K562 (cell line): ENCODE results near the gene VAMP8. TPM values are rescaled to one million over a fixed set of nuclear protein-coding genes. Genes with fewer than 3 reads are reported as not detected.

Experiments used
- ATAC-seq: fragments of 200-7000 bp; cut with Tn5 transposase; 3 replicates; pipeline ENCODE4 v1.9.1; 2020; ENCODE audit warnings: moderate library complexity
- BruUV-seq: library from RNA; stranded (reverse); fragments of 400-500 nt; replicated peaks from 2 replicates; lab custom pipeline; 2021; lab: Mats Ljungman, UMichigan
- CTCF ChIA-PET: fragments of 300-600 bp; formaldehyde crosslinking; extraction: SDS; loops from one replicate; lab custom pipeline; 2021; ENCODE audit warnings: low intra/inter-chr PET ratio; lab: Yijun Ruan, JAX
- POLR2A ChIA-PET: fragments of 300-600, 350-650 bp; sonication (Branson Sonifier 250); formaldehyde crosslinking; extraction: SDS; loops from one replicate; lab custom pipeline; 2021; ENCODE audit warnings: antibody characterized with exemption, inconsistent platforms; lab: Yijun Ruan, JAX
- DNase-seq, 4 experiments: peaks; one replicate each; pipeline versions ENCODE4 v3.0.0 to v3.0.0-alpha.2; 2011 to 2018; ENCODE audit warnings: low spot score in 3 of 4, mixed read lengths in 3 of 4; ENCODE audit errors: extremely low read depth in 1 of 4
- FAIRE-seq: peaks from 2 replicates; lab custom pipeline; 2011; peaks lifted over from hg19 to GRCh38; lab: Jason Lieb, UNC
- H2AFZ ChIP-seq: 2 replicates; pipeline ENCODE4 v1.6.0; 2011; ENCODE audit warnings: low read depth, low read length, control low read depth, inconsistent platforms
- H3K27ac ChIP-seq: fragments of 200-600 bp; 3 replicates; pipeline ENCODE4 v1.8.0; 2011; ENCODE audit warnings: low read depth, mild to moderate bottlenecking, control low read depth, inconsistent platforms, low read length, moderate library complexity, mixed read lengths; ENCODE audit errors: extremely low read depth
- H3K27me3 ChIP-seq, 2 experiments: fragments of 300-600 bp in 1 of 2; 2 replicates in 1 of 2; 3 replicates in 1 of 2; pipeline versions ENCODE4 v1.6.0 to v1.8.0; 2011; ENCODE audit warnings: inconsistent platforms in 2 of 2, low read length in 2 of 2, mild to moderate bottlenecking in 1 of 2, mixed read lengths in 1 of 2, moderate library complexity in 1 of 2; ENCODE audit not compliant: control insufficient read depth in 2 of 2, insufficient read depth in 2 of 2
- H3K36me3 ChIP-seq: fragments of 300-600 bp; 3 replicates; pipeline ENCODE4 v1.8.0; 2011; ENCODE audit warnings: mild to moderate bottlenecking, low read length, inconsistent platforms; ENCODE audit not compliant: control insufficient read depth, insufficient read depth
- H3K4me1 ChIP-seq, 2 experiments: fragments of 200-600 bp in 1 of 2; replicated peaks in 1 of 2; 2 replicates in 1 of 2; 3 replicates in 1 of 2; pipeline versions ENCODE4 v1.5.1 to v1.8.0; 2011; ENCODE audit warnings: inconsistent platforms in 2 of 2, low read length in 2 of 2, mild to moderate bottlenecking in 1 of 2, mixed read lengths in 1 of 2, moderate library complexity in 1 of 2; ENCODE audit not compliant: control insufficient read depth in 2 of 2, insufficient read depth in 2 of 2
- H3K4me2 ChIP-seq: 2 replicates; pipeline ENCODE4 v1.6.1; 2011; ENCODE audit warnings: low read length, control low read depth, inconsistent platforms, mixed read lengths; ENCODE audit not compliant: insufficient read depth
- H3K4me3 ChIP-seq: fragments of 200-600 bp; sonication (generic), shearing (Covaris generic); 2 replicates; pipeline ENCODE4 v1.5.1; 2016; ENCODE audit warnings: control low read depth, inconsistent platforms
- H3K79me2 ChIP-seq: fragments of 200-600 bp; 3 replicates; pipeline ENCODE4 v1.8.0; 2011; ENCODE audit warnings: low read length, inconsistent platforms; ENCODE audit not compliant: control insufficient read depth, insufficient read depth
- H3K9ac ChIP-seq, 2 experiments: 2 replicates each; pipeline versions ENCODE4 v1.6.0 to v1.6.1; 2011; ENCODE audit warnings: low read depth in 2 of 2, low read length in 2 of 2, control low read depth in 1 of 2, inconsistent platforms in 1 of 2, mild to moderate bottlenecking in 1 of 2, mixed read lengths in 1 of 2; ENCODE audit not compliant: insufficient read depth in 1 of 2
- H3K9me1 ChIP-seq: one replicate; pipeline ENCODE4 v1.6.0; 2011; ENCODE audit warnings: inconsistent platforms, mild to moderate bottlenecking, low read length, moderate library complexity; ENCODE audit not compliant: control insufficient read depth, insufficient read depth
- H3K9me3 ChIP-seq: replicated peaks from 2 replicates; pipeline ENCODE4 v1.5.1; 2011; ENCODE audit warnings: low read depth, low read length, inconsistent platforms; ENCODE audit not compliant: control insufficient read depth, insufficient read depth
- H4K20me1 ChIP-seq: replicated peaks from 2 replicates; pipeline ENCODE4 v1.6.1; 2011; ENCODE audit warnings: low read length, inconsistent platforms, mixed read lengths; ENCODE audit not compliant: control insufficient read depth, insufficient read depth
- ADNP ChIP-seq: fragments of 200-800 bp; sonication (Bioruptor generic); IDR thresholded peaks from 2 replicates; pipeline ENCODE4 v1.6.1; 2016; ENCODE audit warnings: missing genetic modification characterization, missing compliant biosample characterization
- NELFE ChIP-seq: IDR thresholded peaks from 2 replicates; pipeline ENCODE4 v1.6.1; 2011; ENCODE audit warnings: mild to moderate bottlenecking; ENCODE audit not compliant: insufficient read depth, insufficient read length
- PTBP1 ChIP-seq: fragments of 200-400 bp; formaldehyde crosslinking; IDR thresholded peaks from 2 replicates; pipeline ENCODE4 v1.6.1; 2017; ENCODE audit warnings: low read depth, low read length
- RBM14 ChIP-seq: fragments of 200-400 bp; formaldehyde crosslinking; IDR thresholded peaks from 2 replicates; pipeline ENCODE4 v1.6.1; 2018; ENCODE audit warnings: low read depth, mild to moderate bottlenecking, low read length, moderate library complexity, borderline replicate concordance; ENCODE audit not compliant: insufficient read depth
- SRSF9 ChIP-seq: fragments of 200-400 bp; formaldehyde crosslinking; IDR thresholded peaks from 2 replicates; pipeline ENCODE4 v1.6.1; 2017; ENCODE audit warnings: low read depth, low read length, borderline replicate concordance
- ZNF561 ChIP-seq: fragments of 450-650 bp; formaldehyde crosslinking; conservative IDR thresholded peaks from 2 replicates; pipeline ENCODE4 v1.4.0; 2020; ENCODE audit warnings: mild to moderate bottlenecking, moderate library complexity
- ZNF57 ChIP-seq: fragments of 450-650 bp; formaldehyde crosslinking; IDR thresholded peaks from 2 replicates; pipeline ENCODE4 v1.4.0; 2020; ENCODE audit warnings: mild to moderate bottlenecking, moderate library complexity
- WGBS: fragments of 100-300 bp; shearing (Covaris generic); methylation state at CpG from one replicate; pipeline ENCODE4 v1.1.6; 2016; ENCODE audit warnings: low coverage, mixed read lengths; ENCODE audit not compliant: insufficient coverage; ENCODE audit errors: missing lambda C conversion rate; 5-methylcytosine and 5-hydroxymethylcytosine counted together
- in situ Hi-C: fragments of 300-500 bp; cut with MboI; formaldehyde crosslinking; loops from 4 replicates; pipeline ENCODE4 v1.15.0; 2018; ENCODE audit warnings: inconsistent platforms, mixed read lengths
- intact Hi-C: fragments of 100-400 bp; cut with micrococcal nuclease; formaldehyde crosslinking; loops from 2 replicates; pipeline ENCODE4 v1.14.2; 2022
- polyA plus RNA-seq, 8 experiments: library from polyadenylated mRNA; depleted of rRNA in 4 of 8; stranded (reverse) in 5 of 8; unstranded in 3 of 8; fragments of >200 nt; fragmentation: Nextera tagmentation in 2 of 8; fragmentation: Illumina TruSeq in 1 of 8; extraction: Ambion mirVana in 2 of 8; extraction: Trizol in 1 of 8; gene quantifications; 2 replicates each; pipeline versions ENCODE4 v1.2.1 to v1.2.3, GENCODE V29; 2011 to 2014; ENCODE audit warnings: inconsistent platforms in 1 of 8, missing spikeins in 1 of 8
- total RNA-seq, 7 experiments: library from RNA; depleted of rRNA in 6 of 7; stranded (reverse); fragments of >200 nt in 6 of 7; fragmentation: Illumina TruSeq in 2 of 7; extraction: Trizol in 2 of 7; gene quantifications; 2 replicates each; pipeline versions ENCODE4 v1.2.1 to v1.2.3, GENCODE V29; 2011 to 2021; ENCODE audit warnings: low replicate concordance in 1 of 7
- TF ChIP-seq, protein P1 (sequence below): IDR thresholded peaks from 2 replicates; pipeline ENCODE4 v1.6.1; 2014; ENCODE audit warnings: antibody characterized with exemption
- TF ChIP-seq, protein P2 (sequence below): fragments of 450-650 bp; IDR thresholded peaks from 2 replicates; pipeline ENCODE4 v1.6.1; 2016; ENCODE audit warnings: antibody characterized with exemption
- TF ChIP-seq, protein P3 (sequence below): fragments of 450-650 bp; IDR thresholded peaks from 2 replicates; pipeline ENCODE4 v1.6.1; 2017; ENCODE audit warnings: mild to moderate bottlenecking, moderate library complexity
- TF ChIP-seq, protein P4 (sequence below): fragments of 450-650 bp; formaldehyde crosslinking; conservative IDR thresholded peaks from 2 replicates; pipeline ENCODE4 v1.4.0; 2022; ENCODE audit warnings: mild to moderate bottlenecking, missing genetic modification characterization

The VAMP8 gene
- total and polyA plus RNA-seq, 9 of the 15 experiments (the other 6 are each of a cell fraction or from before 2014, with no cell fraction given) = 107 to 571 (median 248) TPM

DNA sequence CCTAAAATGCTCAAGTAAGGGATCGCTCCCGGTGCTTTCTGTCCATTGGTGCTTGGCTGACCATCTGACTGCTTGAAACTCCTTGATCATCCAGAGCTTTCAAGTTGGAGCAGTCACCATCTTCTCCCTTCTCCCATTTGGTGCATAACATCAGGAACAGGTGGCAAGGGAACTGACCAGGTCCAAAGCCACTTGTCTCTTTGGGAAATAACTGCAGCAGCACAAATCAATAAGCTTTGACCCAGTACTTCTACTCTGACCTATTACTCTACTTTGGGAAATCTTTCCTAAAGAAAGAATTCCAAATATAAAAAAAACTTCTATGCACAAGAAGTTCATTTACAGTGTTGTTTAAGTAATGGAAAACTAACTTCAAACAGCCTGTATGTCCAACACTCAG lies 49.0 kb upstream of the VAMP8 start (continued):
- TF ChIP-seq, protein P1, sequence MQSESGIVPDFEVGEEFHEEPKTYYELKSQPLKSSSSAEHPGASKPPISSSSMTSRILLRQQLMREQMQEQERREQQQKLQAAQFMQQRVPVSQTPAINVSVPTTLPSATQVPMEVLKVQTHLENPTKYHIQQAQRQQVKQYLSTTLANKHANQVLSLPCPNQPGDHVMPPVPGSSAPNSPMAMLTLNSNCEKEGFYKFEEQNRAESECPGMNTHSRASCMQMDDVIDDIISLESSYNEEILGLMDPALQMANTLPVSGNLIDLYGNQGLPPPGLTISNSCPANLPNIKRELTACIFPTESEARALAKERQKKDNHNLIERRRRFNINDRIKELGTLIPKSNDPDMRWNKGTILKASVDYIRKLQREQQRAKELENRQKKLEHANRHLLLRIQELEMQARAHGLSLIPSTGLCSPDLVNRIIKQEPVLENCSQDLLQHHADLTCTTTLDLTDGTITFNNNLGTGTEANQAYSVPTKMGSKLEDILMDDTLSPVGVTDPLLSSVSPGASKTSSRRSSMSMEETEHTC = no peak
- TF ChIP-seq PTBP1 = no peak

DNA sequence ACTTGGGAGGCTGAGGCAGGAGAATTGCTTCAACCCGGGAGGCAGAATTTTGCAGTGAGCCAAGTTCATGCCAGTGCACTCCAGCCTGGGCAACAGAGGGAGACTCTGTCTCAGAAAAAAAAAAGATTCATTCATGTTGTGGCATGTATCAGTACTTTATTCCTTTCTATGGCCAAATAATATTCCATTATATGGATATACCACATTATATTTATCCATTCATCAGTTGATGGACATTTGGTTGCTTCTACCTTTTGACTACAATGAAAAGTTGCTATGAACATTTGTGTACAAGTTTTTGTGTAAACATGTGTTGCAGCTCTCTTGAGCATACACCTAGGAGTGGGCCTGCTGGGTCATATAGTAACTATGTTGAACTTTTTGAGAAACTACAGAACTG lies 47.6 kb upstream of the VAMP8 start:
- intact Hi-C loops = no loop called here
- Histone ChIP-seq H4K20me1 (no peaks in the 10 kb centered on the region), H3K9ac (no peak overlapping the region), H3K4me3 (no peak overlapping the region), H2AFZ (no peak overlapping the region), H3K79me2 (no peaks in the 10 kb centered on the region), H3K27me3 (no peaks in the 10 kb centered on the region), H3K4me2 (no peak overlapping the region), H3K4me1 (peaks cover 7 to 8% of the 10 kb centered on the region in 2 experiments; a peak in 4 of 5 replicates), H3K9me3 (no peaks in the 10 kb centered on the region), H3K27ac (no peak overlapping the region), H3K36me3 (no peaks in the 10 kb centered on the region), H3K9me1 (no peaks in the 10 kb centered on the region)
- ChIA-PET CTCF (no interaction called here), POLR2A (interaction anchor here (0.6 to 2.4 kb wide), 4 partner anchors 9 to 103 kb away, joined by 3 to 18 read pairs (median 4); partner anchors contain the start of gene MAT2A)
- in situ Hi-C loops = no loop called here
- TF ChIP-seq ADNP = no peak
- TF ChIP-seq SRSF9 = no peak
- TF ChIP-seq, protein P2, sequence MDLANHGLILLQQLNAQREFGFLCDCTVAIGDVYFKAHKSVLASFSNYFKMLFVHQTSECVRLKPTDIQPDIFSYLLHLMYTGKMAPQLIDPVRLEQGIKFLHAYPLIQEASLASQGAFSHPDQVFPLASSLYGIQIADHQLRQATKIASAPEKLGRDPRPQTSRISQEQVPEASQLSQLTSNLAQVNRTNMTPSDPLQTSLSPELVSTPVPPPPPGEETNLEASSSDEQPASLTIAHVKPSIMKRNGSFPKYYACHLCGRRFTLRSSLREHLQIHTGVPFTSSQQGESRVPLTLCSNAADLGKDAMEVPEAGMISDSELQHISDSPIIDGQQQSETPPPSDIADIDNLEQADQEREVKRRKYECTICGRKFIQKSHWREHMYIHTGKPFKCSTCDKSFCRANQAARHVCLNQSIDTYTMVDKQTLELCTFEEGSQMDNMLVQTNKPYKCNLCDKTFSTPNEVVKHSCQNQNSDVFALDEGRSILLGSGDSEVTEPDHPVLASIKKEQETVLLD = no peak
- TF ChIP-seq, protein P3, sequence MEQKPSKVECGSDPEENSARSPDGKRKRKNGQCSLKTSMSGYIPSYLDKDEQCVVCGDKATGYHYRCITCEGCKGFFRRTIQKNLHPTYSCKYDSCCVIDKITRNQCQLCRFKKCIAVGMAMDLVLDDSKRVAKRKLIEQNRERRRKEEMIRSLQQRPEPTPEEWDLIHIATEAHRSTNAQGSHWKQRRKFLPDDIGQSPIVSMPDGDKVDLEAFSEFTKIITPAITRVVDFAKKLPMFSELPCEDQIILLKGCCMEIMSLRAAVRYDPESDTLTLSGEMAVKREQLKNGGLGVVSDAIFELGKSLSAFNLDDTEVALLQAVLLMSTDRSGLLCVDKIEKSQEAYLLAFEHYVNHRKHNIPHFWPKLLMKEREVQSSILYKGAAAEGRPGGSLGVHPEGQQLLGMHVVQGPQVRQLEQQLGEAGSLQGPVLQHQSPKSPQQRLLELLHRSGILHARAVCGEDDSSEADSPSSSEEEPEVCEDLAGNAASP = no peak
- no peak for TF ChIP-seq NELFE
- TF ChIP-seq, protein P4, sequence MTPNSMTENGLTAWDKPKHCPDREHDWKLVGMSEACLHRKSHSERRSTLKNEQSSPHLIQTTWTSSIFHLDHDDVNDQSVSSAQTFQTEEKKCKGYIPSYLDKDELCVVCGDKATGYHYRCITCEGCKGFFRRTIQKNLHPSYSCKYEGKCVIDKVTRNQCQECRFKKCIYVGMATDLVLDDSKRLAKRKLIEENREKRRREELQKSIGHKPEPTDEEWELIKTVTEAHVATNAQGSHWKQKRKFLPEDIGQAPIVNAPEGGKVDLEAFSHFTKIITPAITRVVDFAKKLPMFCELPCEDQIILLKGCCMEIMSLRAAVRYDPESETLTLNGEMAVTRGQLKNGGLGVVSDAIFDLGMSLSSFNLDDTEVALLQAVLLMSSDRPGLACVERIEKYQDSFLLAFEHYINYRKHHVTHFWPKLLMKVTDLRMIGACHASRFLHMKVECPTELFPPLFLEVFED (CRISPR knock-in tag) = no peak
- no peak for TF ChIP-seq RBM14
- no peak for TF ChIP-seq ZNF57 (CRISPR knock-in tag)
- TF ChIP-seq ZNF561 (CRISPR knock-in tag) = no peak
- WGBS = 38% methylated on average over 1 of the region's 1 CpG
- DNase-seq (no peak), FAIRE-seq (no peak), ATAC-seq (no peak)
- no TSS peak for BruUV-seq
